Stimulated activated CD4-positive, alpha-beta T cell treated with anti-CD3 and anti-CD28 coated beads, Interleukin-15, amount 100 ng/mL, for 48 hours (primary cell): ENCODE measurements around the gene NME9.

ENCODE experiments used
- DNase-seq, 2 donors: peaks; one replicate each; pipeline ENCODE4 v3.0.0-alpha.2; 2020; ENCODE audit warnings: low read depth in 2 of 2

NME9 gene

GRCh38 chr3:138334608-138335007, 5.0 kb upstream of the NME9 start:
- no peak for DNase-seq

- no peak for DNase-seq
Measured at GRCh38 chr3:138332472-138333073, 2.9 kb upstream of the NME9 start.

DNA sequence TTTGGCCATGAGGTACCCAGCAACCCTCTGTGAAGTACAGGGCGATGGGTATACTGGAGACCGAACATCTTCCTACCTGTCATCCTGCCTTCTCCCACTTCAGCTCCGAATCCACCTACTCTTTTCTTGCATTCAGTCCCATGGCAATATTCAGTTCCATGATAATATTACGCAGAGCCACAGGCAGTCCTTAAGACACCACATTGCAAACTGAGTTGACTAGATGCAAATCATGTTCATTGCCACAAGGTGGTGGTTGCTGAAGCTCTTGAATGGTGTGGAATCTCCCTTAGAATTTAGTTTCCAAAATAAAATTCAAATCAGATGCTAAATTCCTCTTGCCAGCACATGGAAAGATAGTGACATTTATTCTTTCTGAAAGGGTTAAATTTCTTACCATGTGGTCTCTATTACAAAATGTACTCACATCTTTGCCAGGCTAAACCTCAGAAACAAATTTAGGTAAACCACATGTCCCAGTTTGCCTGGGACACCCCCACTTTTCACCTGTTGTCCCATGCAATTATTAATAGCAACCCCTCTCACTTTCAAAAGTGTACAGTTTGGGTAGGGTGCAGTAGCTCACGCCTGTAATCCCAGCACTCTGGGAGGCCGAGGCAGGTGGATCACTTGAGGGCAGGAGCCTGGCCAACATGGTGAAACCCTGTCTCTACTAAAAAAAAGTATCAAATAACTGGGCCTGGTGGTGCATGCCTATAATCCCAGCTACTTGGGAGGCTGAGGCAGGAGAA, 1.7 kb upstream of the NME9 start:
- DNase-seq: no peak

GRCh38 chr3:138329984-138330293, 288 bp upstream of the NME9 start:
- no peak for DNase-seq

GRCh38 chr3:138328341-138328740, 1.3 kb downstream of the NME9 start:
- DNase-seq: no peak

DNA sequence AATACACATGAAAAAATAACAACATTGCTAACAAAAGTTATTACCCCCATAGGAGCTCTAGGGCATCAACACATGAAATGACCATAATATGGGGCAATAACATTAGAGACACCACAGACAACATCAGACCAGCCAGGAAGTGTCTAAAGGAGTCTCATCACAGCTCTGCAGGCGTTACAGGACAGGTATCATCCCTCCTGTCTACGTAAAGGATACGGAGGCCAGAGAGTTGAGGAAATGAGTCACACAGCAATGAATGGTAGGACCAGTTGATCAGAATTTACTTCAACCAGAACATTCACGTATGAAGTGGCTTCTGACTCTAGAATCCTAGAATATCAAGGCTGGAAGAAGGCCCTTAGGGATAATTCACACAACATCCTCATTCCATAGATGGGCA, 1.8 kb downstream of the NME9 start:
- DNase-seq: no peak

DNA sequence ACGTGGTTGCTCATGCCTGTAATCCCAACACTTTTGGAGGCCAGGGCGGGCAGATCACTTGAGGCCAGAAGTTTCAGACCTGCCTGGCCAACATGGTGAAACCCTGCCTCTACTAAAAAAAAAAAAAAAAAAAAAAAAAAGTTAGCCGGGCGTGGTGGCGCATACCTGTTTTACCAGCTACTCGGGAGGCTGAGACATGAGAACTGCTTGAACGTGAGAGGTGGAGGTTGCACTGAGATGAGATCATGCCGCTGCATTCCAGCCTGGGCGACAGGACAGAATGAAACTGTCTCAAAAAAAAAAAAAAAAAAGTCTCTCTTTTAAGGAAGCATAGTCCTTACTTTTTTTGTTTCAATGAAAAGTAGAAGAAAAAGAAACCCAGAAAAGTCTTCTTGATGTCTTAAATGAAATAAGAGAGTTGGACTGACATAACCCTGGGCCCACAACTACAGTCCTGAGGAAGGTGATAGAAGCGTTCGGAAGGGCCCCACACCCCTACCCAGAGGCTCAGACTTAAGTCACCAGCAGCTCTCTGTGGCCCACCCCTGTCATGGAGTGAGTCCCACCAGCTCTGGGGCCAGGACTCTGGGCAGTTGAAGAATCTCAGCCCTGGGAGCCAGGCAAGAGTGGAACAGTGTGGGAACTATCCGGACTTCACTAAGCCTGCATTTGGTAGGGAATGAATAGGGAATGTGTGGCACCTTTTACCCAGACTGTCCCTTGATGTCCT, 2.6 kb downstream of the NME9 start:
- no peak for DNase-seq

DNA sequence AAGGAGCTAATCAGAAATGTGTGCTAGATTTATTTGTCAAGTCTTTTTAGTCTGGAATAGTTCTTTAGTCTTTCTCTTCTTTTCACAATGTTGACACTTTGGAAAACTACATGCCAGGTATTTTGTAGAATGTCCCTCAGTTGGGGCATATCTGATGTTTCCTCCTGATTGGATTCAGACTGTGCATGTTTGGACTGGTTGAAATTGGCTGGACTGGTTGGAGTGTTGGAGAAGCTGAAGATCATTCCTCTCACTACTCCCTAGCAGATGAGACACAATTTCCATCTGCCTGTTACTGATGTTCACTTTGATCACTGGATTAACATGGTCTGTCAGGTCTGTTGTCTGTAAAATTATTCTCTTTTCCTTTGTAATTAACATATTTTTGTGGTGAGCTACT, 3.7 kb downstream of the NME9 start:
- no peak for DNase-seq

DNA sequence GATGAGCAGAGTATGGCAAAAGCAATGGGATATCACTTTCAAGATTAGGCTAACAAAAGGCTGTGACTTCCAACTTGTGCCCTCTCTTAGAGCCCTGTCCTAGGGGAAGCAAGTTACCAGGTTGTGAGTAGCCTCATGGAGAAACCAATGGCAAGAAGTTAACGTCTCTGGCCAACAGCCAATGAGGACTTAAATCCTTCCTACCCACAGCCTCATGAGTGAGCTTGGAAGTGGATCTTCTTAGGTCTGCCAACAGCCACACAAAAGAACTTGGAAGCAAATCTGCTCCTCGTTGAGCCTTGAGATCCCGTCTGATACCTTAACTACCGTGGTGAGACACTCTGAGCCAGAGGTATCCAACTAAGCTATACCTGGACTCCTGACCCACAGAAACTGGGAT, 5.7 kb downstream of the NME9 start:
- no peak for DNase-seq

DNA sequence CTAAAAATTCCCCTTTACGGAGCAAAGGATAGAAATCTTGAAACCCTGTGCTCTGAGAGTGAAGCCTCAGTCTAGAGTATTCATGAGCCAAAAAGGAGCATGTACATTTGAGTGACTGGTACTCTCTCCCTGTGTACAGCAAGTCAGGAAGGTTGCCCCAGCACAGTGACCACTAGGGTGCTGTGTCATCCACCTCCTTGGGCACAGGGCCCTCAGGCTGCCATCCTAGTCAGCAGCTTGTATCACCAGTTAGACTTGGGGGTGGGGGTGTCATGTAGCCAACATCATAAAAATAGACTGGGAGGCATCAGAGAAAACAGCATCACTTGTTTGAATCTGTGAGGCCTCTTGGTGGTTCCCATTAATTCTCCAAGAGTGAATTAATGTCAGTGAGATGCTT, 12.0 kb downstream of the NME9 start:
- no peak for DNase-seq

- no peak for DNase-seq
Measured at GRCh38 chr3:138314751-138315150, 14.9 kb downstream of the NME9 start.

DNA sequence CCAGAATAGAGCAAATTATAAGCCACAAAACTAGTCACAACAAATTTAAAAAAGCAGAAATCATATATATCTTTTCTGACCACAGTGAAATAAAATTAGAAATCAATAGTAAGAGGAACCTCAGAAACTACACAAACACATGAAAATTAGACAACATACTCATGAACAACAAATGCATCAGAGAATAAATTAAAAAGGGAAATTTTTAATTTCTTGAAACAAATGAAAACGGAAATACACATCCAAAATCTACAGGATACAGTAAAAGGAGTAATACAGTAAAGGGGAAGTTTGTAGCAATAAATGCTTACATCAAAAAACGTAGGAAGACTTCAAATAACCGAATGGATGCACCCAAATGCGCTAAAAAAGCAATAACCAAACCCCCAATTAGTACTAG, 19.2 kb downstream of the NME9 start:
- no peak for DNase-seq

DNA sequence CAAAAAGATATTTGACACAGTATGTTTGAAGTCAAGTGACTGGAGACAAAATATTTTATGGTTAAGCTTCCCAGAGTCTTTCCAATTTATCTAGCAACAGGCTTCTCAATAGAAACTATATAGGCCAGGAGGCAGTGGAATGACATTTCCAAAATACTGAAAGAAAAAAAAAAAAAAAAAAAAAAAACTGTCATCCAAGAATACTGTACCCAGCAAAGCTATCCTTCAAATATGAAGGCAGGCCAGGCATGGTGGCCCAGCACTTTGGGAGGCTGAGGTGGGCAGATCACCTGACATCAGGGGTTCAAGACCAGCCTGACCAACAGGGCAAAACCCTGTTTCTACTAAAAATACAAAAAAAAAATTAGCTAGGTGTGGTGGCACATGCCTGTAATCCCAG, 20.9 kb downstream of the NME9 start:
- DNase-seq: no peak

DNA sequence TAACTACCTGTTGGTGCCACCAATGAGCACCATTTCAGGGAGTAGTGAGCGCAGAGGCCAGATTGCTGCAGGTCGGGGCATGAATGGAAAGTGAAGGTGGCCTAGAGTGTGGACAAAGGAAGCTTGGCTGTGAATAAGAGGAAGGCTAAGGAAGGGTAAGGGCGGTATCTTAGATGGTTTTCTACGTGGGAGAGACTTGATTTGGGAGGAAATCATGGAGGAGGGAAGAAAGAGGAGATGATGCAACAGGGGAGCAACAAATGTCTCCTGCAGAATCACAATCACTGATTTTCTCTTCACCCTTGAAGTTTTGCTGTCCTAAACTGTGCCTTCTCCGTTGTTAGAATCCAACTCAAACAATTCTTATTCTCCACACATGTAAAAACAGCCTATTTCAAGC, 21.8 kb downstream of the NME9 start:
- no peak for DNase-seq

GRCh38 chr3:138303474-138303873, 26.2 kb downstream of the NME9 start:
- no peak for DNase-seq

DNA sequence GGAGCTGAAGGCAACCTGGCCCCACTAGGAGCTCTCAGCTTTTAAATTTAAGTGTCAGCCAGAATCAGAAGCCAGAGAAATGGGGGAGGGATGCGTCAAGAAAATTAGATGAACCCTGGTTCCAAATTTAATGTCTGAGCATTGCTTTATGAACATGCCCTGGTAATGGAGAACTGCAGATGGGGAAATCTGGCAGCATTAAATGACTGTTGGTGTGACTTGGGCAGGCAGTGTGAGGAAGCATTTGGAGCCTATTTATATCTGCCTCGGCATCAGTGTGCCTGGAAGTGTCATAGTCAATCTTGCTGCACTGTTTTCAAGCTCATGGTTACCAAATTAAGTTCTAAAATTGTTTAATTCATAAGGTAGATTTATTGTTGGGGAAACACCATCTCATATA, 29.0 kb downstream of the NME9 start:
- DNase-seq: no peak

DNA sequence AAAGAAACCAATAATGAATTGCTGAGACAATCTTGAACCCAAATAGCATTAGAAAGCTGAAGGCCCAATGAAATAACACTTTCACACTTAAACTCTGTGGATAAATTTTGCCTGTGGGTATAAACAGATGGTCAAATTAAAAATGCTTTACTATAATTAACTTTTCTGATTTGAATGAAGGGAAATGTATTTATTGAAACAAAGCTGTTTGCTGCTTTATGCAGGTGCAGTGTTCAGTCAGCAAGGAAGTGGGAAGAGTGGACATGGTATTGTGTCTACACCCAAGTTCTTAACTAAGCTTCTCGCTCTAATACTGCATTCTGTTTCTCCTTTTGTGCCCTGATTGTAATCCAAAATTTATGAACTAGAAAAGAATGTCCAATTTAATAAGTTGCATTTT, 31.8 kb downstream of the NME9 start:
- no peak for DNase-seq

GRCh38 chr3:138297059-138297607, 32.5 kb downstream of the NME9 start:
- peak in 1 of 2 donors; percentile 2 for DNase-seq

DNA sequence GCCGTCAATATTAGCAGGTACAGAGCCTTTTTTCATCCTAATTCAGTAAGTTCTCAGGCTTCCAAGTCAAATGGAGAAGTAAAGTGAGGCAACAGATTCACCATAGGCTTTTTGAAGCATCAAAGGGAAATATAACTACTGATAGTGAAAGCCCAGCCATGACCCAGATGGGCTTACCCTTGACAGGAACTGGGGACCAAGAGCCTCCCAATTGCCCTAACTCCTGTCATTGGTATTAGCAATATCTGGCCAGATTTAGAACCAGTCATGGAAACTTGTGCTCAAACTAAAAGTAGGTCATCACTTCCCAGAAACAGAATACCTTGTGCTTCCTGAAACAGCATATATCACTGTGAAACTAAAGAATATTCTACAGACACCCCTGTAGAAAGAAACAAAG, 33.0 kb downstream of the NME9 start:
- DNase-seq: peak; percentile 22 to 32

GRCh38 chr3:138289701-138290100, 40.0 kb downstream of the NME9 start:
- peak in 1 of 2 donors; percentile 3 for DNase-seq

DNA sequence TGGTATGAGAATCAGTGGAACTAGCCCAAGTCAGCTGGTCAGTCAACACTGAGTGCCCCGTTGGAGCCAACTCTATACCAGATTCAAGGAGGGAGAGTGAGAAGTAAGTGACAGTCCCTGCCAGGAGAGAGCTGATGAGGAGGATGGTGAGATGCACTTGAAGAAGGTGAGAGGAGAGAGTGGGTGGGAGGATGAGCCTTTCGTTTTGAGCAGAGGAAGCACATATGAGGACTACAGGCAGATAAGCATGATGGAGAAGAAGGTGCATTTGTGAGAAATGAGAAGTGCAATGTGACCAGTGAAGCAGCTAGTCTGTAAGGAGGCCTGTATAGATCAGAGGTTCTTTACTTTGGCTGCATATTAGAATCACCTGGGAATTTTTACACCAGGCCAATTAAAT, 40.4 kb downstream of the NME9 start:
- DNase-seq: no peak

DNA sequence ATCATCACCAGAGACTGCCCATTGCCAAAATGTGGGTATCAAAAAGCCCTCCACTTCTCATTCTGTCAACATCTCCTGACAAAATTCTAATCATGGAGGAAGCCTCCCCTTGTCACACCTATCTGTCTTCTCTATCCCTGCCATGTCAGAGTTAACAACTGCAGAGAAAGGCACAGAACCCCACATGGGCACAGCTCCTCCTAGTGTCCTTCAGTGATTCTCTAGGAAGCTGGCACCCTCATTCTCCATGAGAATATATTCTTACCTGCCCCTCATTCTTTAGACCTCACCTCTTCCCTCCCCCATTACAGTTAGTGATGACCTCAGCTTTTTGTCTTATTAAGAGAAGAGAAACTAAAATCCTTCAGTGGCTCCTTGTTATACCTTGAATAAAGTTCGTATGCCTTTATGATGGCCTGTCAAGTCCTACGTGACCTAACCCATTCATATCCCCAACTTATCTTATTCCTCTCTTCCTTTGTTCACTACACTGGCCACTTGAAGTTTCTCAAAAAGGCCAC, 44.6 kb downstream of the NME9 start:
- DNase-seq: no peak

GRCh38 chr3:138284079-138284478, 45.6 kb downstream of the NME9 start:
- DNase-seq: no peak
